ENCODE data around the gene SLC7A4. TPM values are rescaled to one million over a fixed set of nuclear protein-coding genes. Genes with fewer than 3 reads are reported as not detected.
"Not testable (repeated sequence)": the region's sequence is repeated elsewhere in the genome, so short reads cannot be mapped to it uniquely, and the experiment has no call there.

The SLC7A4 gene
- total RNA-seq, 2 donors from 2014 or later = not detected

- Mint-ChIP-seq H3K4me1 (ENCODE audit: low read depth in 2 of 2) (peaks cover 20 to 21% of the 10 kb centered on the region in 2 donors), H3K27ac (no peak overlapping the region), H3K36me3 (no peaks in the 10 kb centered on the region), H3K9me3 (no peaks in the 10 kb centered on the region), H3K4me3 (no peak overlapping the region), H3K27me3 (peaks cover 11 to 16% of the 10 kb centered on the region in 2 donors)
- no peak for DNase-seq (ENCODE audit: low spot score)
- no peak for ATAC-seq
Observed at GRCh38 chr22:21041937-21042336, 9.6 kb upstream of the SLC7A4 start.

GRCh38 chr22:21039158-21039557 lies 6.8 kb upstream of the SLC7A4 start:
- not testable (repeated sequence) for H3K9me3 Mint-ChIP-seq; H3K27ac Mint-ChIP-seq; H3K4me3 Mint-ChIP-seq; H3K4me1 Mint-ChIP-seq (ENCODE audit: low read depth in 2 of 2); H3K36me3 Mint-ChIP-seq; DNase-seq (ENCODE audit: low spot score); ATAC-seq
- H3K27me3 Mint-ChIP-seq = peaks cover 11 to 15% of the 10 kb centered on the region in 2 donors

GRCh38 chr22:21038405-21038804 lies 6.0 kb upstream of the SLC7A4 start:
- Mint-ChIP-seq H3K27me3 (peaks cover 9 to 10% of the 10 kb centered on the region in 2 donors), H3K4me3 (no peak overlapping the region), H3K4me1 (ENCODE audit: low read depth in 2 of 2) (peaks cover 4 to 6% of the 10 kb centered on the region in 2 donors), H3K9me3 (no peaks in the 10 kb centered on the region), H3K27ac (no peak overlapping the region), H3K36me3 (no peaks in the 10 kb centered on the region)
- DNase-seq (ENCODE audit: low spot score) (no peak), ATAC-seq (no peak)

GRCh38 chr22:21034989-21035388 lies 2.6 kb upstream of the SLC7A4 start:
- Mint-ChIP-seq H3K36me3 (no peaks in the 10 kb centered on the region), H3K9me3 (no peaks in the 10 kb centered on the region), H3K27me3 (peaks cover 13 to 17% of the 10 kb centered on the region in 2 donors), H3K4me3 (no peak overlapping the region), H3K27ac (no peak overlapping the region), H3K4me1 (ENCODE audit: low read depth in 2 of 2) (no peaks in the 10 kb centered on the region)
- DNase-seq (ENCODE audit: low spot score) (no peak), ATAC-seq (no peak)

GRCh38 chr22:21033895-21034294 lies 1.5 kb upstream of the SLC7A4 start:
- H3K9me3 Mint-ChIP-seq = no peaks in the 10 kb centered on the region
- H3K27ac Mint-ChIP-seq = no peak overlapping the region
- no peak overlapping the region for H3K4me3 Mint-ChIP-seq
- no peak for ATAC-seq
- H3K4me1 Mint-ChIP-seq (ENCODE audit: low read depth in 2 of 2) = no peaks in the 10 kb centered on the region
- DNase-seq (ENCODE audit: low spot score) = no peak
- peaks cover 14 to 17% of the 10 kb centered on the region in 2 donors for H3K27me3 Mint-ChIP-seq
- no peaks in the 10 kb centered on the region for H3K36me3 Mint-ChIP-seq

GRCh38 chr22:21032868-21033688 lies 717 bp upstream of the SLC7A4 start:
- ATAC-seq (no peak), DNase-seq (ENCODE audit: low spot score) (no peak)
- no peaks in the 10 kb centered on the region for H3K9me3 Mint-ChIP-seq
- H3K27ac Mint-ChIP-seq = no peak overlapping the region
- H3K27me3 Mint-ChIP-seq = peaks cover 14 to 17% of the 10 kb centered on the region in 2 donors
- H3K36me3 Mint-ChIP-seq = no peaks in the 10 kb centered on the region
- H3K4me1 Mint-ChIP-seq (ENCODE audit: low read depth in 2 of 2) = no peaks in the 10 kb centered on the region
- no peak overlapping the region for H3K4me3 Mint-ChIP-seq

GRCh38 chr22:21031545-21032036 lies 770 bp downstream of the SLC7A4 start:
- no peak overlapping the region for H3K27ac Mint-ChIP-seq
- no peaks in the 10 kb centered on the region for H3K4me1 Mint-ChIP-seq (ENCODE audit: low read depth in 2 of 2)
- peaks cover 14 to 17% of the 10 kb centered on the region in 2 donors for H3K27me3 Mint-ChIP-seq
- ATAC-seq = no peak
- no peak for DNase-seq (ENCODE audit: low spot score)
- no peak overlapping the region for H3K4me3 Mint-ChIP-seq
- H3K9me3 Mint-ChIP-seq = no peaks in the 10 kb centered on the region
- H3K36me3 Mint-ChIP-seq = no peaks in the 10 kb centered on the region

- Mint-ChIP-seq H3K9me3 (no peaks in the 10 kb centered on the region), H3K27ac (no peak overlapping the region), H3K4me1 (ENCODE audit: low read depth in 2 of 2) (no peaks in the 10 kb centered on the region), H3K27me3 (peaks cover 14 to 17% of the 10 kb centered on the region in 2 donors), H3K4me3 (no peak overlapping the region), H3K36me3 (no peaks in the 10 kb centered on the region)
- no peak for DNase-seq (ENCODE audit: low spot score)
- ATAC-seq = no peak
Observed at GRCh38 chr22:21030621-21031544, 1.5 kb downstream of the SLC7A4 start.

- no peaks in the 10 kb centered on the region for H3K36me3 Mint-ChIP-seq
- no peaks in the 10 kb centered on the region for H3K9me3 Mint-ChIP-seq
- H3K27ac Mint-ChIP-seq = no peak overlapping the region
- peaks cover 0 to 5% of the 10 kb centered on the region in 2 donors for H3K4me1 Mint-ChIP-seq (ENCODE audit: low read depth in 2 of 2)
- DNase-seq (ENCODE audit: low spot score) (no peak), ATAC-seq (no peak)
- H3K4me3 Mint-ChIP-seq = no peak overlapping the region
- H3K27me3 Mint-ChIP-seq = peaks cover 14% of the 10 kb centered on the region in 2 donors
Observed at GRCh38 chr22:21030032-21030431, 2.3 kb downstream of the SLC7A4 start.

- Mint-ChIP-seq H3K36me3 (no peaks in the 10 kb centered on the region), H3K4me1 (ENCODE audit: low read depth in 2 of 2) (peaks cover 0 to 5% of the 10 kb centered on the region in 2 donors), H3K9me3 (no peaks in the 10 kb centered on the region), H3K27ac (no peak overlapping the region), H3K27me3 (peaks cover 13 to 14% of the 10 kb centered on the region in 2 donors), H3K4me3 (no peak overlapping the region)
- no peak for ATAC-seq
- no peak for DNase-seq (ENCODE audit: low spot score)
Observed at GRCh38 chr22:21029486-21030025, 2.8 kb downstream of the SLC7A4 start.

GRCh38 chr22:21028277-21029251 lies 3.8 kb downstream of the SLC7A4 start:
- no peaks in the 10 kb centered on the region for H3K9me3 Mint-ChIP-seq

GRCh38 chr22:21026783-21027692 lies 5.3 kb downstream of the SLC7A4 start:
- Mint-ChIP-seq H3K27ac (no peak overlapping the region), H3K4me1 (ENCODE audit: low read depth in 2 of 2) (peaks cover 0 to 5% of the 10 kb centered on the region in 2 donors)
- ATAC-seq = no peak

More at GRCh38 chr22:21028277-21029251, 3.8 kb downstream of the SLC7A4 start:
- ATAC-seq (no peak), DNase-seq (ENCODE audit: low spot score) (no peak)
- Mint-ChIP-seq H3K4me3 (no peak overlapping the region), H3K4me1 (ENCODE audit: low read depth in 2 of 2) (peaks cover 0 to 5% of the 10 kb centered on the region in 2 donors), H3K27me3 (peaks cover 11 to 14% of the 10 kb centered on the region in 2 donors), H3K27ac (no peak overlapping the region), H3K36me3 (no peaks in the 10 kb centered on the region)

More at GRCh38 chr22:21026783-21027692, 5.3 kb downstream of the SLC7A4 start:
- peaks cover 11 to 14% of the 10 kb centered on the region in 2 donors for H3K27me3 Mint-ChIP-seq
- no peak for DNase-seq (ENCODE audit: low spot score)
- H3K4me3 Mint-ChIP-seq = no peak overlapping the region
- H3K36me3 Mint-ChIP-seq = no peaks in the 10 kb centered on the region
- H3K9me3 Mint-ChIP-seq = no peaks in the 10 kb centered on the region
